ENCODE measurements around the gene JMJD1C.

DNA sequence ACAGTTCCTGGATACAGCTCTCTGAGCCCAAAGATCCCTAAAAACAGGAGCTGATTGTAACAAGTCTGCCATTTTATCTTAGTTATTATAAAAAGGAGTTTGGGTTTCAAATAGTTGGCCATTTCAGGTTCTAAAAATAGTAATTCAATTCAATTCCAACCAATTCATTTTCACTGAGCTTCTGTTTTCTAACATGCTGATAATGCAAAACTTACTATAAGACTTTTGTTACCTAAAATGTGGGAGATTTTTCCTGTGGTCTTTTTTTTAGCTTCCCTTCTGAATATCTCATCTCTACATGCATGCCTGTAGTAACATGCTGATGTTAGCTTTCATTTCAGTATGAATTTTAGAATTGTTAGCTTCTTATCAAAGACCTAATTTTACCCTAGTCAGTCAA is 319.3 kb downstream of the JMJD1C start:
- TF ChIP-seq POLR2A (IDR thresholded peaks at IDR 0.05; ENCODE audit: low read depth, low read length) = no peak
- no peak for TF ChIP-seq POLR2AphosphoS5 (IDR thresholded peaks at IDR 0.05; ENCODE audit: low read depth, low read length)
